Naive B cell (primary cell): Measurements from ENCODE around the gene SALL2. TPM values are rescaled to one million over a fixed set of nuclear protein-coding genes. Genes with fewer than 3 reads are reported as not detected.

ENCODE experiments used
- ATAC-seq, 2 donors: fragments of 150-1000 bp; cut with Tn5 transposase; 2 replicates each; pipeline ENCODE4 v1.10.0; 2021; ENCODE audit warnings: low read depth in 2 of 2, mild to moderate bottlenecking in 2 of 2, moderate library complexity in 2 of 2
- DNase-seq: peaks from one replicate; pipeline ENCODE4 v3.0.0; 2022
- H3K27ac Mint-ChIP-seq, 6 donors: one replicate each; pipeline ENCODE4 v1.8.0; 2020 to 2022; ENCODE audit warnings: mild to moderate bottlenecking in 6 of 6, mixed read lengths in 6 of 6, moderate library complexity in 5 of 6, inconsistent platforms in 2 of 6
- H3K27me3 Mint-ChIP-seq, 3 donors: one replicate each; pipeline ENCODE4 v1.8.0; 2021 to 2022; ENCODE audit warnings: mixed read lengths in 3 of 3, mild to moderate bottlenecking in 1 of 3
- H3K36me3 Mint-ChIP-seq, 2 donors: one replicate each; pipeline ENCODE4 v1.8.0; 2020 to 2022; ENCODE audit warnings: mixed read lengths in 2 of 2, inconsistent platforms in 1 of 2, mild to moderate bottlenecking in 1 of 2
- H3K4me1 Mint-ChIP-seq, 3 donors: one replicate each; pipeline ENCODE4 v1.8.0; 2020 to 2022; ENCODE audit warnings: mixed read lengths in 3 of 3, inconsistent platforms in 1 of 3, mild to moderate bottlenecking in 1 of 3, moderate library complexity in 1 of 3
- H3K4me3 Mint-ChIP-seq, 8 donors: one replicate each; pipeline ENCODE4 v1.8.0; 2020 to 2022; ENCODE audit warnings: mild to moderate bottlenecking in 8 of 8, mixed read lengths in 8 of 8, moderate library complexity in 8 of 8, inconsistent platforms in 2 of 8
- H3K9me3 Mint-ChIP-seq, 7 donors: one replicate each; pipeline ENCODE4 v1.8.0; 2020 to 2022; ENCODE audit warnings: mixed read lengths in 7 of 7, mild to moderate bottlenecking in 5 of 7, inconsistent platforms in 2 of 7, moderate library complexity in 1 of 7
- polyA plus RNA-seq, 6 donors: library from polyadenylated mRNA; unstranded; fragments of 300-500 nt; fragmentation: Illumina TruSeq; gene quantifications; one replicate each; pipeline ENCODE4 v1.2.3, GENCODE V29; 2021; ENCODE audit warnings: low read depth in 6 of 6

SALL2 gene
- polyA plus RNA-seq, 6 donors from 2014 or later: 0.17 to 1.1 (median 0.53) TPM; not detected in 2

DNA sequence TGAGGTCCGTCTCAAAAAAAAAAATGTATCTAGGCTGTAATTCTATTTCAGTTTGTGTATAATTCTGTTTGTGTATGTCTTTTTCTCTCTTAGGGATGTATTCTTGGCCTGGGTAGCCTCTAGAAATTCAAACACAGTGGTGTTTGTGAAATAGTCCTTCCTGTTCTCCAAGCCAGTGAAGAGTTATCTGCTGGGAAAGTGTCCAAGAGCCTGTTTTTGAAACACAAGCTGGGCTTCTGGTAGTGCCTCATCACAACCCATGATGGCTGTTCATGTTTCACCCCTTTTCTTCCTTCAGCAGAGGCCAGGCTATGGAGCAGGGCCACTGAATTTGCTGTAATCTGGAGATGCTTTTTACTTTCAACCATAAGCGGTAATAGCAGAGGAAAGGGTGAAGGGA, 29.7 kb downstream of the SALL2 start:
- H3K36me3 Mint-ChIP-seq: peaks cover 23 to 30% of the 10 kb centered on the region in 2 donors
- peaks cover 0 to 2% (median 0%) of the 10 kb centered on the region in 3 donors for H3K4me1 Mint-ChIP-seq
- H3K9me3 Mint-ChIP-seq: no peaks in the 10 kb centered on the region
- DNase-seq: no peak
- H3K4me3 Mint-ChIP-seq: no peak overlapping the region
- no peaks in the 10 kb centered on the region for H3K27me3 Mint-ChIP-seq
- H3K27ac Mint-ChIP-seq: no peak overlapping the region
- ATAC-seq: no peak

DNA sequence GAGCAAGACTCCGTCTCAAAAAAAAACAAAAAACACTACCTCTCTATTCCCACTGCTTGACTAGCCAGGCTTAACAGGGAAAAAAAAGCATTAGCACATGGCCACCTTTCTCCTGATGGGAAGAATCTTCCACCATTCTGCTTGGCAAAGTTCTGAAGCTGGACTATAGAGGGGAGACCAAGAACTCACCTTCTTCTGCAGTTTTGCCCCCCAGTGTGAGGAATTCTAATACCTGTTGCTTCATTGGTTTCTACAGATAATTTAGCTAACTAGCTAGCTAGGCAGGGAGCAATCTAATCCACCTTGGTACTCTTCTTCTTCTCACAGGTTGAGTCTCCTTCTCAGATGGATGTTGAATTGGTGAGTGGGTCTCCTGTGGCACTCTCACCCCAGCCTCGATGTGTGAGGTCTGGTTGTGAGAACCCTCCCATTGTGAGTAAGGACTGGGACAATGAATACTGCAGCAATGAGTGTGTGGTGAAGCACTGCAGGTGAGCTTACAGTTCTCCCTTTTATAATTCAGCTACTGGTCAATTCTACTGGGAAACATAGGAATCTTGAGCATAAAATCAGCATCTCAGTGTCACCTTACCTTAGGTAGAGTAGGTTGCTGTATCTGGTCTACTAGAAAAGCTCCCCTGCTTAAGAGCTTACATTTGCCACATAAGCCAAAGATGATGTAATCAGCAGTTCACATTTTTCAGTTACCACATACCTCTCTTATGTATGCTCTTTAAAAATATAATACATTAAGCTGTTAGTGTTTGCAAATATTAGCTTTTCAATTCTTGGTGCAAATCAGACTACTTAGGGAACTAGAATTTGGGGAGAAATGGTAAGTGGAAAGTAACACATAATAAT, 31.0 kb downstream of the SALL2 start:
- ATAC-seq: no peak
- no peaks in the 10 kb centered on the region for H3K9me3 Mint-ChIP-seq
- H3K4me1 Mint-ChIP-seq: peaks cover 0 to 2% (median 0%) of the 10 kb centered on the region in 3 donors
- H3K27ac Mint-ChIP-seq: peak overlapping the region in 3 of 6 donors; percentile 11 to 64 (median 54)
- H3K4me3 Mint-ChIP-seq: no peak overlapping the region
- H3K36me3 Mint-ChIP-seq: peaks cover 22 to 23% of the 10 kb centered on the region in 2 donors
- no peak for DNase-seq
- no peaks in the 10 kb centered on the region for H3K27me3 Mint-ChIP-seq

DNA sequence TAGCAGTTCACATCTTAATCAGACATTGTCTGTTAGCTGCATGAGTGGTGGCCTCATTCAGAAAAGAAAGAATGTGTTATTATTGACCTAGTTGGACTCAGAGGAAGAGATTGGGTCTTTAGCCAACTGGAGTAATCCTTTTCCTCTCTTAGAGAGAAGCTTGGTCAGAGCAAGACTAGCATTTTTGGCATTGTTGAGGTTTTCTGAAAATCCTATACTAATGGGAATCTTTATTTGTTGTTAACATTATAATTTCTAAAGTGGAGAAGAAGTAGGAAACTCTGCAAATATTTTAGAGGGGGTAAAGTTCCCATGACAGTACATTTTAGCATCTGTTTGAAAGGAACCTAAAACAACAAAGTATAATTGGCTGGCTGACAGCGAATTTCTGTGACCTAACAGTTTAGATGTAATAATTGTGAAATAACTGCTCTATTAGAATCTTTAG, 39.5 kb downstream of the SALL2 start:
- Mint-ChIP-seq H3K9me3 (no peaks in the 10 kb centered on the region), H3K36me3 (peaks cover 8 to 15% of the 10 kb centered on the region in 2 donors), H3K4me1 (peaks cover 0 to 11% (median 6%) of the 10 kb centered on the region in 3 donors), H3K27me3 (no peaks in the 10 kb centered on the region), H3K4me3 (no peak overlapping the region), H3K27ac (no peak overlapping the region)
- ATAC-seq (no peak), DNase-seq (no peak)

DNA sequence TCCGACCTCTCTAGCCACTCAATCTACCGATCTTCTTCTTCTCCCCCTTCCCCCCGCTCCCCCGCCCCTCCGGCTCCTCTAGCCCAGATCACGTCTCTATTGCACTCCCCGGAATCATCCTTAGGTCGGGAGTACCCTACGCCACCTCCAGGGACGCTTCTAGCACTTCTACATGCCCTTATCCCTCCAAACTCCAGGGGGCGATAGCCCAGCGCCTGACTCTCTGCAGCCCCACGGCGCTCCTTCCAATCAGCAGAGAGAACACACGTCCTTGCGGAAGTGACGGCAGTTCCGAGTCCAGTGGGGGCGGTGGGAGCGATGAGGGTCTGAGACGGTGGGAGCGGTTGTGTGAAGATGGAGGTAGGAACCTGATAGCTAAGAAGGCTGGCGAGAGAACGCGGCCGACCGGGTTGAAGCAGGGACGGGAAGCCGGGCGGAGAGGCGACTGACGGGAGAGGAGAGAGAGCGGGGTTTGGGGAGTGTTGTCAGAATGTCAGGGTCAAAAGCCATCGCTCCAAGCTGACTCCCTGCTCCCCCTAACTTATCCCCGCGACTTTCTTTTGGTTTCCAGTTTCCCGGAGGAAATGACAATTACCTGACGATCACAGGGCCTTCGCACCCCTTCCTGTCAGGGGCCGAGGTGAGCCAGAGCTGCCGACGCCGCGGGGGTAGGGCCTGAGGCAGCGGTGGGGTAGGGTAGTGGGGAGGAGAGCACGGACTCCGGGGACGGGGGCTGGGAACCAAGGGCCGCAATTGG, 49.0 kb downstream of the SALL2 start, which contains the start of the genes RAB2B and TOX4:
Gene RAB2B (minus strand): TSS at position 35 of the 757 bp plus-strand sequence. CDS start 87 bp downstream, outside the sequence.
Gene TOX4 (plus strand): TSS at position 271 of the 757 bp plus-strand sequence. CDS start 84 bp downstream, at position 355.
- H3K4me1 Mint-ChIP-seq: peaks cover 25 to 35% (median 32%) of the 10 kb centered on the region in 3 donors

DNA sequence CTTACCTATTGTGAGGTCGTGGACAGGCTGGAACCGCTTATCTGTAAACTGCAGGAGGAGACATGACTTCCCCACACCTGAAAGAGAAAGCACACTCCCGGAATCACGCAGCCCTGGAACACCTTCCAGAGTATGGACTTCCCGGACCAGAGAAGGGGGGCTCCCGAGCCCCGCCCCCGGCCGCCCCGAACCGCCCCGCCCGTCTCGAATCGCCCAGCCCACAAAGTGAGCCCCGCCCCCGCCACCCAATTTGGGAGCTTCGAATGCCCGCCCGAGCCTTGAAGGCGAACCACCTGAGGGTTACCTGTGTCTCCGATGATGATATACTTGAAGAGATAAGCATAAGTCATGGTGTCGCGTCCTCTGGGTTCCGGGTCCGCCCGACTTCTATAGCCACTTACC, 49.6 kb downstream of the SALL2 start:
- Mint-ChIP-seq H3K9me3 (no peaks in the 10 kb centered on the region), H3K27ac (peak overlapping the region; percentile 98 to 100 (median 100)), H3K4me3 (peak overlapping the region; percentile 93 to 100 (median 100)), H3K27me3 (no peaks in the 10 kb centered on the region), H3K36me3 (peaks cover 12 to 20% of the 10 kb centered on the region in 2 donors), H3K4me1 (peaks cover 26 to 35% (median 32%) of the 10 kb centered on the region in 3 donors)
- ATAC-seq (peak; percentile 40 to 48), DNase-seq (no peak)

More for the DNA sequence above, 49.0 kb downstream of the SALL2 start, which contains the start of the genes RAB2B and TOX4:
- peak within 1 kb of the TSS; percentile 93 to 100 (median 100) for H3K4me3 Mint-ChIP-seq
- DNase-seq (peak; percentile 99), ATAC-seq (peak; percentile 93 to 94)
- H3K27me3 Mint-ChIP-seq: no peaks in the 10 kb centered on the region
- peaks cover 9 to 17% of the 10 kb centered on the region in 2 donors for H3K36me3 Mint-ChIP-seq
- no peaks in the 10 kb centered on the region for H3K9me3 Mint-ChIP-seq
- peak within 1 kb of the TSS; percentile 98 to 100 (median 100) for H3K27ac Mint-ChIP-seq

DNA sequence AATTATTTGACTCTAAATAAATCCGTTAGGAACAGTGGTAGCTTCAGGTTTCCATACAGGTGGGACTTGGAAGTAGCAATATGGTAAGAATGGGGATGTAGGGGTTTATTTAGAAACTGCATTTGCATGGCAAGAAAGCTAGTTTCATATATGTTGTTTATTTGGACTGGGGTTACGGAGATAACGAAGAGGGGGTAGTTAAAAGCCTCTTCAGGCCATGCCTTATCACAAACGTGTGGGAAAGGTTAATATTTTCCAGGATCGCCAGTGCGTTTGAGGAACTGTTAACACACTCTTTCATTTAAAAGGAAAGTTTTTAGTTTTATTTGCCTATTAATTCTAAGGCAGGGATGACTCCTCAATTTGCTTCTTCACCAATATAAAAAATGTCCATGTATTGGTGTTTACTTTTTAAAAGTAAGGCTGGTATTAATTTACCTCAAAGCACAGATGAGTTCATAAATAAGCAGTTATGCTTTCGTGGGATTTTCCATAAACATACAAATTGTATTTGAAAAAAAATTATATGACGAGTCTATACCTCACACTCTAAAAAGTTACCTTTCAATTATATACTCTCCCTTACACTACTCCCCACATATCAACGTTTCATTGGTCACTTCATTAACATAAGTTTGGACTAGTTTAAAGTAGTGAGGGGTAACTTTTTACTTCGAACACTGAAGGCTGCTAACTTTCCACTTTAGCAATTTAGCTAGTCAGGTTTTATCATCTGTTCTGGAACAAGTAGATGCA, 50.2 kb downstream of the SALL2 start:
- no peaks in the 10 kb centered on the region for H3K27me3 Mint-ChIP-seq
- no peak for ATAC-seq

More for the DNA sequence above, 50.2 kb downstream of the SALL2 start:
- Mint-ChIP-seq H3K36me3 (peaks cover 12 to 20% of the 10 kb centered on the region in 2 donors), H3K4me3 (peak overlapping the region; percentile 93 to 100 (median 100)), H3K27ac (peak overlapping the region in 5 of 6 donors; percentile 98 to 100 (median 100)), H3K9me3 (no peaks in the 10 kb centered on the region), H3K4me1 (peaks cover 26 to 35% (median 32%) of the 10 kb centered on the region in 3 donors)
- no peak for DNase-seq

Other genes with a start within 250 kb of the SALL2 start
- under 1 TPM in 1 of 6 donors, not detected in 5; 0.26 TPM for gene RPGRIP1, start 246.3 kb downstream of the SALL2 start, polyA plus RNA-seq
- 10 to 100 TPM; 72.4 to 94.8 (median 77.8) TPM for gene SUPT16H, start 142.3 kb downstream of the SALL2 start, polyA plus RNA-seq
- gene CHD8, start 70.2 kb downstream of the SALL2 start, polyA plus RNA-seq: 10 to 100 TPM; 15.0 to 57.3 (median 33.3) TPM
- 10 to 100 TPM; 11.6 to 16.9 (median 15.0) TPM for gene RAB2B, start 49.4 kb downstream of the SALL2 start, polyA plus RNA-seq
- gene TOX4, start 49.2 kb downstream of the SALL2 start, polyA plus RNA-seq: 100 to 1,000 TPM in 2 of 6 donors, 10 to 100 TPM in 4; 59.6 to 110 (median 93.2) TPM
- 10 to 100 TPM; 16.4 to 26.5 (median 24.5) TPM for gene METTL3, start 15.0 kb downstream of the SALL2 start, polyA plus RNA-seq
- not detected for gene OR10G3, start 53.7 kb upstream of the SALL2 start, polyA plus RNA-seq
- not detected for gene OR10G2, start 108.6 kb upstream of the SALL2 start, polyA plus RNA-seq
- gene OR4E2, start 127.5 kb upstream of the SALL2 start, polyA plus RNA-seq: not detected
- gene OR4E1, start 147.5 kb upstream of the SALL2 start, polyA plus RNA-seq: not detected